COR-L47 (cell line): ENCODE results near the gene MNDA.

Experiments
- DNase-seq: peaks from one replicate; lab custom pipeline; 2025; lab: John Stamatoyannopoulos, UW

The MNDA gene

GRCh38 chr1:158830904-158831507 is at the start of gene MNDA:
Gene MNDA, plus strand, starts transcription at chr1:158831351. Its CDS starts 10,803 bp downstream, at chr1:158842154.
- DNase-seq, result no peak

- no peak for DNase-seq
Measured at GRCh38 chr1:158793604-158794003, 37.5 kb upstream of the MNDA start.

GRCh38 chr1:158794247-158794646 is 36.9 kb upstream of the MNDA start:
- DNase-seq, result no peak

GRCh38 chr1:158798531-158798930 is 32.6 kb upstream of the MNDA start:
- DNase-seq, result no peak

GRCh38 chr1:158799689-158800088 is 31.5 kb upstream of the MNDA start:
- no peak for DNase-seq

- no peak for DNase-seq
Measured at GRCh38 chr1:158800526-158800925, 30.6 kb upstream of the MNDA start.

GRCh38 chr1:158801396-158801795 is 29.8 kb upstream of the MNDA start:
- DNase-seq, result no peak

- DNase-seq, result no peak
Measured at GRCh38 chr1:158803678-158804077, 27.5 kb upstream of the MNDA start.

GRCh38 chr1:158806916-158807536 is 24.1 kb upstream of the MNDA start:
- no peak for DNase-seq

- DNase-seq, result no peak
Measured at GRCh38 chr1:158809256-158809655, 21.9 kb upstream of the MNDA start.

GRCh38 chr1:158809862-158810261 is 21.3 kb upstream of the MNDA start:
- DNase-seq, result no peak

- no peak for DNase-seq
Measured at GRCh38 chr1:158810311-158810710, 20.8 kb upstream of the MNDA start.

GRCh38 chr1:158812336-158812735 is 18.8 kb upstream of the MNDA start:
- no peak for DNase-seq

GRCh38 chr1:158813164-158813563 is 18.0 kb upstream of the MNDA start:
- no peak for DNase-seq

GRCh38 chr1:158814970-158815369 is 16.2 kb upstream of the MNDA start:
- no peak for DNase-seq

- DNase-seq, result no peak
Measured at GRCh38 chr1:158818560-158818959, 12.6 kb upstream of the MNDA start.

GRCh38 chr1:158818975-158819431 is 12.1 kb upstream of the MNDA start:
- no peak for DNase-seq

- no peak for DNase-seq
Measured at GRCh38 chr1:158819461-158820443, 11.4 kb upstream of the MNDA start.

- DNase-seq, result no peak
Measured at GRCh38 chr1:158821723-158822122, 9.4 kb upstream of the MNDA start.

- DNase-seq, result no peak
Measured at GRCh38 chr1:158830074-158830677, 975 bp upstream of the MNDA start.

- no peak for DNase-seq
Measured at GRCh38 chr1:158833264-158833663, 2.1 kb downstream of the MNDA start.

GRCh38 chr1:158836038-158836437 is 4.9 kb downstream of the MNDA start:
- DNase-seq, result no peak
